ENCODE data around the gene SRPK2. TPM values are rescaled to one million over a fixed set of nuclear protein-coding genes. Genes with fewer than 3 reads are reported as not detected.
A peak's percentile ranks its signal among the peaks of the same experiment; 100 is the strongest.
"Not testable (repeated sequence)": the region's sequence is repeated elsewhere in the genome, so short reads cannot be mapped to it uniquely, and the experiment has no call there.

Gene SRPK2
- total RNA-seq, 4 donors from 2014 or later: 33.0 to 47.4 (median 42.8) TPM

DNA sequence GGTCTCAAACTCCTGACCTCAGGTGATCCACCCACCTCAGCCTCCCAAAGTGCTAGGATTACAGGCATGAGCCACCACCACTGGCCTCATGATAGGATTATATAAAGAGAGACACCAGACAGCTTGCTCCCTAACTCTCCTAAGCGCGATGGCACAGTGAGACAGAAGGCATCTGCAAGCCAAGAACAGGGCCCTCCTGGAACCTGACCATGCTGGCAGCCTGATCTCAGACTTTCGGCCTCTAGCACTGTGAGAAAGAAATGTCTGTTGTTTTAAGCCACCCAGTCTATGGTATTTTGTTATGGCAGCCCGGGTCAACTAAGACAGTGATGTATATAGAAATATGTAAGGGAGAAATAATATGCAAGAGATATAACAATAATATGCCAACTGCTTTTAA is 51.2 kb downstream of the SRPK2 start:
- Histone ChIP-seq H3K9me3 (no peaks in the 10 kb centered on the region), H3K27ac (replicated peaks in 1 of 4) (no peak overlapping the region), H3K4me3 (no peak overlapping the region), H3K27me3 (no peaks in the 10 kb centered on the region), H3K36me3 (no peaks in the 10 kb centered on the region), H3K4me1 (peaks cover 4 to 16% (median 16%) of the 10 kb centered on the region in 4 donors)
- 44% methylated on average over 4 of the region's 4 CpGs for WGBS
- intact Hi-C loops (cut with DNase I): no loop called here
- no peak for DNase-seq (ENCODE audit: extremely low spot score)
- TF ChIP-seq POLR2A (IDR thresholded peaks at IDR 0.05; ENCODE audit: low read depth) (no peak), POLR2AphosphoS5 (IDR thresholded peaks at IDR 0.05) (no peak), EP300 (IDR thresholded peaks at IDR 0.05) (no peak)
- TF ChIP-seq, protein P1, sequence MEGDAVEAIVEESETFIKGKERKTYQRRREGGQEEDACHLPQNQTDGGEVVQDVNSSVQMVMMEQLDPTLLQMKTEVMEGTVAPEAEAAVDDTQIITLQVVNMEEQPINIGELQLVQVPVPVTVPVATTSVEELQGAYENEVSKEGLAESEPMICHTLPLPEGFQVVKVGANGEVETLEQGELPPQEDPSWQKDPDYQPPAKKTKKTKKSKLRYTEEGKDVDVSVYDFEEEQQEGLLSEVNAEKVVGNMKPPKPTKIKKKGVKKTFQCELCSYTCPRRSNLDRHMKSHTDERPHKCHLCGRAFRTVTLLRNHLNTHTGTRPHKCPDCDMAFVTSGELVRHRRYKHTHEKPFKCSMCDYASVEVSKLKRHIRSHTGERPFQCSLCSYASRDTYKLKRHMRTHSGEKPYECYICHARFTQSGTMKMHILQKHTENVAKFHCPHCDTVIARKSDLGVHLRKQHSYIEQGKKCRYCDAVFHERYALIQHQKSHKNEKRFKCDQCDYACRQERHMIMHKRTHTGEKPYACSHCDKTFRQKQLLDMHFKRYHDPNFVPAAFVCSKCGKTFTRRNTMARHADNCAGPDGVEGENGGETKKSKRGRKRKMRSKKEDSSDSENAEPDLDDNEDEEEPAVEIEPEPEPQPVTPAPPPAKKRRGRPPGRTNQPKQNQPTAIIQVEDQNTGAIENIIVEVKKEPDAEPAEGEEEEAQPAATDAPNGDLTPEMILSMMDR (IDR thresholded peaks at IDR 0.05): no peak

DNA sequence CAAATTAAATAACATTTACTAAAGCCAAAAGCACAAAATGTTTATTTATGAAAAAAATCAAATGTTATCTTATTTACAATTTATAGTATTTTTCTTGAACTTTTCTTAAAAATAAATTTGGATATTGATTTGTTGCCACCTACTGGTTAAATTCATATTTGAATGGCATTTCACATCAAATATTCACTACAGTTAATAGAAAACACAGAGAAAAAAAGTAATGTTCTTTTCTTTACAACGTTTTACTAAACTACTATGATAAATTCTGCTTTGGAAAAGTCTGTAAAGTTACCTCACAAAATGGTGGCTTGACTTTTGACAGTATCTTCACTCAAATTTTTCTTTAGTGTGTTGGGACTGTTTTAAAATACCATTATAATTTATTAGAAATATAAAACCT is 52.7 kb downstream of the SRPK2 start:
- no peak for DNase-seq (ENCODE audit: extremely low spot score)
- Histone ChIP-seq H3K36me3 (no peaks in the 10 kb centered on the region), H3K4me1 (peaks cover 4 to 24% (median 17%) of the 10 kb centered on the region in 4 donors), H3K27me3 (no peaks in the 10 kb centered on the region), H3K27ac (replicated peaks in 1 of 4) (no peak overlapping the region), H3K9me3 (no peaks in the 10 kb centered on the region), H3K4me3 (no peak overlapping the region)
- intact Hi-C loops (cut with DNase I): no loop called here
- WGBS: 33% methylated on average over 1 of the region's 1 CpG
- no peak for TF ChIP-seq EP300 (IDR thresholded peaks at IDR 0.05)
- TF ChIP-seq, protein P1 (IDR thresholded peaks at IDR 0.05): peak in 2 of 3 experiments; percentile 28 to 42

DNA sequence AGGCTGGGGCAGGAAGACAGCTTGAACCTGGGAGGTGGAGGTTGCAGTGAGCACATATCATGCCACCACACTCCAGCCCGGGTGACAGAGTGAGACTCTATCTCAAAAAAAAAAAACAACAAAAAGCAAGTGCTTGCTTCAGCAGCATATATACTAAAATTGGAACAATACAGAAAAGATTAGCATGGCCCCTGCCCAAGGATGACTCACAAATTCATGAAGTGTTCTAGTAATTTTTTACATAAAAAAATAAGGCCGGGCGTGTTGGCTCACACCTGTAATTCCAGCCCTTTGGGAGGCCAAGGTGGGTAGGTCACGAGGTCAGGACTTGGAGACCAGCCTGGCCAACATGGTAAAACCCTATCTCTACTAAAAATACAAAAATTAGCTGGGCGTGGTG is 56.1 kb downstream of the SRPK2 start:
- peaks cover 0 to 15% (median 10%) of the 10 kb centered on the region in 4 donors for H3K4me1 ChIP-seq
- H3K9me3 ChIP-seq; H3K4me3 ChIP-seq; intact Hi-C loops (cut with DNase I); H3K36me3 ChIP-seq; H3K27ac ChIP-seq (replicated peaks in 1 of 4); H3K27me3 ChIP-seq: not testable (repeated sequence)
- DNase-seq (ENCODE audit: extremely low spot score): peak; percentile 21
- 84% methylated on average over 5 of the region's 5 CpGs for WGBS

DNA sequence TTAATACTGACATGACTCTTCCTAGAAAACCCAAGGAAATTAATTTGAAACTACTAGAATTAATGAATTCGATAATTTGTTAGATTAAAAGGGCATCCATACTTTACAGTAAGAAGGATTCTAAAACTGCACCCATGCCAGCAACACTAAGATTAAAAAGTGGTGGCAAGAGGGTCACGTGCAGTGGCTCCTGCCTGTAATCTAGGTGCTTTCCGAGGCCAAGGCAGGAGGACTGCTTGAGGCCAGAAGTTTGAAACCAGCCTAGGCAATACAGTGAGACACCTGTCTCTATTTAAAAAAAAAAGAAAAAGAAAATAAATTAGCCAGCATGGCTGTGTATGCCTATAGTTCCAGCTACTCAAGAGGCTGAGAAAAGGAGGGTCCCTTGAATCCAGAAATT is 58.2 kb downstream of the SRPK2 start:
- Histone ChIP-seq H3K27me3 (no peaks in the 10 kb centered on the region), H3K27ac (replicated peaks in 1 of 4) (no peak overlapping the region), H3K4me3 (no peak overlapping the region), H3K36me3 (no peaks in the 10 kb centered on the region), H3K9me3 (no peaks in the 10 kb centered on the region), H3K4me1 (peaks cover 0 to 19% (median 7%) of the 10 kb centered on the region in 4 donors)
- DNase-seq (ENCODE audit: extremely low spot score): no peak
- 95% methylated on average over 3 of the region's 3 CpGs for WGBS
- TF ChIP-seq, protein P1 (IDR thresholded peaks at IDR 0.05): no peak
- TF ChIP-seq POLR2AphosphoS5 (IDR thresholded peaks at IDR 0.05): no peak
- TF ChIP-seq EP300 (IDR thresholded peaks at IDR 0.05): no peak
- no peak for TF ChIP-seq POLR2A (IDR thresholded peaks at IDR 0.05; ENCODE audit: low read depth)
- intact Hi-C loops (cut with DNase I): no loop called here

DNA sequence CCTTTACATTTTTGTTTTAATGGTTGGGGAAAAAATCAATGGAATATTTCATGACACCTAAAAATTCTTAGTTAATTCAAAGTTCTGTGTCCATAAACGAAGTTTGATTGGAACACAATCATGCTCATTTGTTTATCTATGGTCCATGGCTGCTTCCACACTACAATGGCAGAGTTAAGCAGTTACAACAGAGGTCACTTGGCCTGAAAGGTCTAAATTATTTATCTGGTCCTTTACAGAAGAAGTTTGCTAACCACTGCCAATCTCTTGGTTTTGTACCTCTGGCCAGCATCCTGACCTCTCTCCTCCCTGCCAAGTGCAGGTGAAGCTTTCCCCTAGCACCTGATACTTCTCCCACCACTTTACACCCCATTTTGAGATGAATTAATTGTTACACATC is 61.5 kb downstream of the SRPK2 start:
- DNase-seq (ENCODE audit: extremely low spot score): peak; percentile 24
- TF ChIP-seq, protein P1 (IDR thresholded peaks at IDR 0.05): no peak
- TF ChIP-seq POLR2AphosphoS5 (IDR thresholded peaks at IDR 0.05): no peak
- no peak for TF ChIP-seq POLR2A (IDR thresholded peaks at IDR 0.05; ENCODE audit: low read depth)
- no peak for TF ChIP-seq EP300 (IDR thresholded peaks at IDR 0.05)
- Histone ChIP-seq H3K27me3 (no peaks in the 10 kb centered on the region), H3K27ac (replicated peaks in 1 of 4) (no peak overlapping the region), H3K4me1 (peaks cover 0 to 23% (median 10%) of the 10 kb centered on the region in 4 donors), H3K9me3 (no peaks in the 10 kb centered on the region), H3K36me3 (no peaks in the 10 kb centered on the region), H3K4me3 (no peak overlapping the region)
- WGBS: 93% methylated on average over 1 of the region's 1 CpG
- intact Hi-C loops (cut with DNase I): no loop called here
